GM12891 (cell line): Measurements from ENCODE around the gene PHKA2.

ENCODE experiments used
- PAX5 ChIP-seq: IDR thresholded peaks from 2 replicates; pipeline ENCODE4 v1.6.1; 2011; ENCODE audit warnings: low read length, moderate library complexity, mild to moderate bottlenecking; ENCODE audit not compliant: insufficient read depth, severe bottlenecking
- POLR2AphosphoS5 ChIP-seq: IDR thresholded peaks from 2 replicates; pipeline ENCODE4 v1.6.1; 2011; ENCODE audit warnings: low read depth, low read length, control low read depth
- SPI1 ChIP-seq: IDR thresholded peaks from 2 replicates; pipeline ENCODE4 v1.6.1; 2011; ENCODE audit warnings: low read depth, low read length, control low read depth

DNA sequence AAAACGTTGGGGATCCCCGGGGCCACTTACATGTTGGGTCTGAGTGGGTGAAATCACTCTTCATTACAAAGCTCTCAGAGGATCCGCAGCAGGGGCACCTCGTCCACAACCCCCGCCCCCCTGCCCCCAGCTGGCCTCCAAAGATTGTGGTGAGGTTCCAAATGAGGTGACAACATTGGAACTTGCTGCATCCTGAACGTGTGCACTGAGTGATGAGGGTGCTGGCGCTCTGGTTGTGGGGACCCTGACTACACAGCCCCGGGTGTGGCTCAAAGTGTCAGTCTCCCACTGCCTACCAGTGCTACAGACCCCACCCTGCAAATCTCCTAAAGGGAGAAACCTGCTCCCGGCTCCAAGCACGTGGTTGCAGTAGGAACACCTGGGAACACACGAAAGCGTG, 111.9 kb downstream of the PHKA2 start:
- TF ChIP-seq SPI1 (no peak), PAX5 (no peak), POLR2AphosphoS5 (no peak)
